ENCODE measurements around the gene GDF7.

DNA sequence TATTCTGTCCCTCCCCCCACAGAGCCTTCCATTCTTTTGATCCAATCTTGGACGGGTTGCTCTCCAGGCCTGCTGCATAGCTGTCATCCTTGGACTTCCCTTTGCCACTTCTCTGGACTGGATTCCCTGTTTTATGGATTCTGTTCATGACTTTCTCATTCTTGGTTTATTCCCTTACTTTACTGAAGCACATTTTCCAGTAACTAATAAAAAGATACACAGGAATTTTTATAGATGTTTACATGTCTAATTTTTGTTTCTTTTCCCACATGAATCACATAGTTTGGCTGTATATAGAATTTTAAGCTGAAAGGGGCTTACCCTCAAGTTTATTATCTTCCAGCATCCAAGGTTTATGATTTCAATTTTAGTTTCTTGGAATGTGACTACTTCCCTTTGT lies 37.9 kb downstream of the GDF7 start:
- TF ChIP-seq, protein P1, sequence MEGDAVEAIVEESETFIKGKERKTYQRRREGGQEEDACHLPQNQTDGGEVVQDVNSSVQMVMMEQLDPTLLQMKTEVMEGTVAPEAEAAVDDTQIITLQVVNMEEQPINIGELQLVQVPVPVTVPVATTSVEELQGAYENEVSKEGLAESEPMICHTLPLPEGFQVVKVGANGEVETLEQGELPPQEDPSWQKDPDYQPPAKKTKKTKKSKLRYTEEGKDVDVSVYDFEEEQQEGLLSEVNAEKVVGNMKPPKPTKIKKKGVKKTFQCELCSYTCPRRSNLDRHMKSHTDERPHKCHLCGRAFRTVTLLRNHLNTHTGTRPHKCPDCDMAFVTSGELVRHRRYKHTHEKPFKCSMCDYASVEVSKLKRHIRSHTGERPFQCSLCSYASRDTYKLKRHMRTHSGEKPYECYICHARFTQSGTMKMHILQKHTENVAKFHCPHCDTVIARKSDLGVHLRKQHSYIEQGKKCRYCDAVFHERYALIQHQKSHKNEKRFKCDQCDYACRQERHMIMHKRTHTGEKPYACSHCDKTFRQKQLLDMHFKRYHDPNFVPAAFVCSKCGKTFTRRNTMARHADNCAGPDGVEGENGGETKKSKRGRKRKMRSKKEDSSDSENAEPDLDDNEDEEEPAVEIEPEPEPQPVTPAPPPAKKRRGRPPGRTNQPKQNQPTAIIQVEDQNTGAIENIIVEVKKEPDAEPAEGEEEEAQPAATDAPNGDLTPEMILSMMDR (IDR thresholded peaks at IDR 0.05; ENCODE audit: control extremely low read depth in 1 of 3, insufficient read depth in 1 of 3, low read depth in 1 of 3, low read length in 3 of 3), result no peak
- TF ChIP-seq EP300 (IDR thresholded peaks at IDR 0.05; ENCODE audit: borderline replicate concordance in 1 of 2, low read depth in 2 of 2, low read length in 2 of 2), result no peak
- TF ChIP-seq EZH2 (IDR thresholded peaks at IDR 0.05; ENCODE audit: low read depth, low read length, severe bottlenecking), result no peak
- no peak for TF ChIP-seq SP2 (IDR thresholded peaks at IDR 0.05; ENCODE audit: low read length)
- TF ChIP-seq RAD21 (IDR thresholded peaks at IDR 0.05 in 1 of 2, conservative IDR thresholded peaks at IDR 0.05 in 1 of 2; ENCODE audit: low read depth in 2 of 2, low read length in 2 of 2), result no peak
- no peak for TF ChIP-seq POLR2A (IDR thresholded peaks at IDR 0.05; ENCODE audit: control extremely low read depth in 1 of 2, low read depth in 2 of 2, low read length in 2 of 2)
- TF ChIP-seq FOSL1 (IDR thresholded peaks at IDR 0.05; ENCODE audit: insufficient read depth, low read depth, low read length), result no peak
- no peak for TF ChIP-seq TEAD4 (IDR thresholded peaks at IDR 0.05; ENCODE audit: low read depth, low read length)
- TF ChIP-seq SIN3A (conservative IDR thresholded peaks at IDR 0.05 in 1 of 2, IDR thresholded peaks at IDR 0.05 in 1 of 2; ENCODE audit: low read depth in 1 of 2, low read length in 2 of 2), result no peak
- TF ChIP-seq GABPA (IDR thresholded peaks at IDR 0.05; ENCODE audit: borderline replicate concordance, insufficient read depth, low read length), result no peak
- TF ChIP-seq, protein P2, sequence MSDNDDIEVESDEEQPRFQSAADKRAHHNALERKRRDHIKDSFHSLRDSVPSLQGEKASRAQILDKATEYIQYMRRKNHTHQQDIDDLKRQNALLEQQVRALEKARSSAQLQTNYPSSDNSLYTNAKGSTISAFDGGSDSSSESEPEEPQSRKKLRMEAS (IDR thresholded peaks at IDR 0.05), result no peak
- no peak for TF ChIP-seq TAF1 (IDR thresholded peaks at IDR 0.05; ENCODE audit: low read depth, low read length)
- no peak for TF ChIP-seq PHF8 (conservative IDR thresholded peaks at IDR 0.05; ENCODE audit: low read depth, low read length)
- no peak for TF ChIP-seq YY1 (IDR thresholded peaks at IDR 0.05; ENCODE audit: low read depth, low read length)

Measured in H1 (cell line).